Activated naive CD4-positive, alpha-beta T cell (primary cell): ENCODE data around the gene KRT82.

Source experiments
- DNase-seq, 4 experiments: peaks; one replicate each; lab custom pipeline; 2025; lab: John Stamatoyannopoulos, UW

KRT82 gene

DNA sequence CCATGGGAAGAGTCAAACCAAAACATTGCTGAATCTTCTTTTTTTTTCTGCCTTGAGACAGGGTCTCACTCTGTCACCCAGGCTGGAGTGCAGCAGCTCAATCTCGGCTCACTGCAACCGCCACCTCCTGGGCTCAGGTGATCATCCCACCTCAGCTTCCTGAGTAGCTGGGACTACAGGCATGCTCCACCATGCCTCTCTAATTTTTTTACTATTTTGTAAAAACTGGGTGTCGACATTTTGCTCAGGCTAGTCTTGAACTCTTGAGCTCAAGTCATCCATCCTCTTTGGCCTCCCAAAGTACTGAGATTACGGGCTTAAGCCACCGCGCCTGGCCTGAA is 29.5 kb upstream of the KRT82 start:
- no peak for DNase-seq

DNA sequence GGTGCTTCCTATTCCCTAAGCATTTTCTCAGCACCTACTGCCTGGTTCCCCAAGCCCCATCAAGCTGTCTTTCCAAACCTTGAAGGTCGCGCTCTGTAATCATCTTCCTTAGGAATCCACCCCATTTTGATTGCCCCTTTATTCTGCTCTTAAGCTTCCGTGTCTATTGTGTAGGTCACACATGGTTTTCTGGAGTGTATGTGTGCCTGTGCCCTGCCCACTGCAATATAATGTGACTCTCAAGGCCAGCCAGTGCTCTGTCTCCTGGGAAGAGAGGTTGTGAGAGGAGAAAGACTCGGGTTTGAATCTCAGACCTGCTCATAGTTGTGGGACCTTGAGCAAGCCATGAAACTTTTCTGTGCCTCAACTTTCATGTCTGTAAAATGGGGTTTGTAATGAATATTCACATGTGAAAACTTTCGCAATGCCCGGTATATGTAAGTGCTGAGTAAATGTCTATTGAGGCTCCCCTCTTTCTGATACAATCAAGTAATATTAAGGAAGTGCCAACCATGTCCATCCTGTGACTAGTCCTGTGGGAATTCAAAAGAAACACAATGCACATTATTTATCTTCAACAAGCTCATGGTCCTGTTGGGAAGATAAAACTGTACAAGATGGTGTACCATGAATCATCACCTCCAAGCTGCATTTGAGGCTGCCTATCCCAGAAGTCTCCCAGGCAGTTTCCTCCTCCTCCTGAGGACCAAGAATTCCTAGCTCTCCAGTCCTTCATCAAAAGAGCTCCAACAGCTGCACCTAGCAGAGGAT is 28.8 kb upstream of the KRT82 start:
- DNase-seq, result no peak

DNA sequence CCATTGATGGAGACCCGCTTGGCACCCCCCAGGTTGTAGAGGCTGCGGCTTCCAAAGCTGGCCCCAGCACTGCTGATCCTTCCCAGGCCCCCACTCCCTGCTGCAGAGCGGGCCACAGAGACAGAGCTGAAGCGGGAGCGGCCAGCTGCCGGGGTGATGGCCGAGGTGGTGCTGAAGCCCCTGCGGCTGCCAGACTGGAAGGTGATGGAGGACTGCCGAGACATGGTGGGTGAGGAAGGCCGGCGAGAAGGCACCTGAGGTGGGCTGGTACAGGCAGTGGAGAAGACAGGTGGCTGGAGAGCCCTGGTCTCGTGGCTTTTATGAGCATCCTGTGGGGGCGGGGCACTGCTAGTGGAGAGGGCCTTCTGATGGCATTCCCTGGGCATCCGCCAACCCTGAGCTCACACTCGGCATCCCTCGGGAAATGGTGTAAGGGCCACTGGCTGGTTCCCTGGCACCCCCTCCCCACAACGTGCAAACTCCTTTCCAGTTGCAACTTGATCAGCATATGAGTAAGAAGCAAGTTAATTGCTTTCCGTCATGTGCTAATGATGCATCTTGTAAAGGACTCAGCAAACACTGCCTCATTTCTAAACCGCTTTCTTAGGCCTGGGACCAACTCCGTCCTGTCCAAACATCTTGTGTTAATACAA is 28.1 kb upstream of the KRT82 start, which contains the start of gene KRT75:
Gene KRT75, minus strand, starts transcription at position 291 of the 653 bp plus-strand sequence. Its CDS starts 67 bp downstream, at position 224.
- no peak for DNase-seq

DNA sequence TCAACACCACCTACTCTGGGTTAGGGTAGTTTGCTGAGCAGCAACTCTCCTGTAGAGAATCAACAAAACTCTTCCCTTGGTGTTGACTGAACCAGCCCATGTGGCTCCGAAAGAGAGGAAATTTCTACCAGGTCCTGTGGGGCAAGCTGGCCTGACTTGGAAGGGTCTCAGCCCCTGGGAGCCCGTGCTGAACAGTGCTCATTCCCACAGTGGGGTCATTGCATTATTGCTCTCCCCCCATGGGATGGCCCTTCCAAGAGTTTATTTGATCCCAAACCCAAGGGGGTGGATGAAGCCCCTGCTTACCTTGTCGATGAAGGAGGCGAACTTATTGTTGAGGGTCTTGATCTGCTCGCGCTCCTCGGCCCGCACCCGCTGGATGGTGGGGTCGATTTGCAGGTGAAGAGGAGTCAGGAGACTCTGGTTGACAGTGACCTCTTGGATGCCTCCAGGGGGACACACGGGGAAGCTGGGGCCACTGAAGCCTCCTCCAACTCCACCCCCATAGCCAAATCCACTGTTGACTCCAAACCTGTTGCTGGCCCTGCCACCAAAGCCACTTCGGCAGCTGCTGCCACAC is 27.5 kb upstream of the KRT82 start:
- DNase-seq, result no peak

DNA sequence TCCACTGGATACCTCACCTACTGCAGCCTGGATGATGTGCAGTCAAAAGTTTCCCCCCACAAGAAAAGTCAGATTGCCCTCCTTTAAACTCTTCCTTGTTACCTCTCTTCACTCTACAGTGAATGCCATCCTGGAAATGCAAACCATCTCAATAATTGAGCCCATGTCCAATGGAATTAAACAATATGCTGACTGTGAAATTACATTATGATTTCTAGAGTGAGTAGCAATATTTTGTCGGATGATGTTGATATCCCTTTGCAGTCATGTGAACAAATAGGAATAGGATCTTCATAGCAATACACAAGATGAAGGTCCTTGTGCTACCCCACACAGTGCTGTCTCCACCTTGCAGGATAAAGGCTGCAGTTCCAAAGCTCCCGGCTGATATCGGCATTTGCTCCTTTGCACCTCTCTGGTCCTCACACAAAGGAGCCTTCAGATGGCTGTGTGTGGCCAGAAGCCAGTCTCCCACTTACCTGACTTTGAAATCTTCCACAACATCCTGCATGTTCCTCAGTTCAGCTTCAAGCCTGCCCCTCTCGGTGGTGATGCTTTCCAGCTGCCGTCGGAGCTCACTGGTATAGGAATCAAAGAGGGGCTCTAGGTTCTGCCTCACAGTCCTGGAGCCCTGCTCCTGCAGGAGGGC is 26.5 kb upstream of the KRT82 start:
- DNase-seq, result no peak

- DNase-seq, result no peak
These were observed 22.0 kb upstream of the KRT82 start for GRCh38 chr12:52428121-52428520.

- DNase-seq, result no peak
These were observed 20.9 kb upstream of the KRT82 start for GRCh38 chr12:52427083-52427482.

DNA sequence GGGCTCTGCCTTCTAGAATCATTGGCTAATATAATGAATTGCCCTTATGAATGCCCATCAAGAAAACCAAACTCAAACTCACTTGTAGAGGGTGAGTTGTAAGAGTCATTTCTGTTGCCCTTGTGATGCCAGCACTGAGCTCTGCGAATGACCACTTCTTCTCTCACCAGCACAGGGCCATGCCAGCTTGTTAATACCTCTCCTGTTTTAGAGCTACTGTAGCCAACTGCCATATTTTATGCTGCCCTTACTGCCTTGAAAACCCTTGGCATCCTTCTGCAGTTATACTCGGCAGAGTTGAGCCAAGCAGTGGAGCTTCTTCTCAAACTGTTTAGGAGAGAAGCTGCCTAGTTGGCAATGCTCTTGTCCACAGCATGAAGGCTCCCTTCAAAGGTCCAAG is 19.9 kb upstream of the KRT82 start:
- no peak for DNase-seq

DNA sequence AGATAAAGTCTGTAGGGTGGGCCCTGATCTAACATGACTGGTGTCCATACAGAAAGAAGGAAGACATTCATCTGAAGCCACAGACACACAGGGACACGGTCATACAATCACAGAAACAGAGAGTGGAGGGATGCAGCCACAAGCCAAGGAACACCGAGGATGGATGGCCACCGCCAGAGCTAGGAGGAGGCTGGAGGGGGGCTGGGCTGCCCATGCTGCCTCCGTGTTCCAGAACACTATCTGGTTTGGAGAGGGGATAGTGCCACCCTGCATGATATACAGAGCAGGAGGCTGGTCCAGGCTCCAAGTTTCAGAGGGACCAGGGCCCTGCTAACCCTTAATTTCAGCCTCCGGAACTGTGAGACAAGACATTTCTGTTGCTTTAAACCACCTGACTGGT is 19.3 kb upstream of the KRT82 start:
- DNase-seq, result no peak

- DNase-seq, result no peak
These were observed 17.7 kb upstream of the KRT82 start for GRCh38 chr12:52423661-52424500.

GRCh38 chr12:52423035-52423434 is 16.9 kb upstream of the KRT82 start:
- no peak for DNase-seq

DNA sequence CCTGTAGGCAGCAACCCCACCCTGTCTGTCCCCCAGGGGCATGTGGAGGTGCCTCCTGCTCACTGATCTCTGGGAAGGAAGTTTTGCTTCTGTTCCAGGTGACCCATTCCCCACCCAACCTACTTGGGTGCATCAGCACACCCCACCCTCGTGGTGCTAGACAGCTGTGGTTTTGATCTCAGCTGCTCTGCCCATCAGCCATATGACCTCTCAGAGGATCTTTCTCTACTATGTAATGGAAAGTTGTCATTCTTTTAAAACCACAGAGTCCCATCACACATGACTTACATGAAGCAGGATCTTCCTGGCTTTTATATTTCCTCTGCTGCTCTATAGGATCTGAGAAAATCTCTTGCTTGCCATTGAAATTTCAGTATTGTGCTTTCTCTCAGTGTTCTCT is 13.5 kb upstream of the KRT82 start:
- DNase-seq, result no peak

GRCh38 chr12:52418576-52419110 is 12.5 kb upstream of the KRT82 start:
- DNase-seq, result no peak

DNA sequence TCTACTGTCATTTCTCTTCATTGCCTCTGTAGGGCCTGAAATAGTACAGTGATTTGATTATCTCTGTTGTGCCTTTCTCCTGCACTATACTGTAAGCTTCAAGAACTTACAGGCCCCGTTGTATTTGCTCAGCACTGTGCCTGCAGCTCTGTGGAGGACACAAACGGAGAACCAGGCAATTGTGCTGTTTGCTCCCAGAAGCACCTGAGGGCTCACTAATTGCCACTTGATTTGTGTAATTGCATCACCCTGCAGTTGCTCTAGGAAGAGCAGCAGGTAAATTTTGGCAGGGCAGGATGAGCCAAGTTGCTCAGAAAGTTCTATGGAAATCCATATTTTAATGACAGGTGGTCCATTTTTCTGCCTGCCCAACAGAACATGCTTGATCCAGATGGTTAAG is 11.6 kb upstream of the KRT82 start:
- no peak for DNase-seq

GRCh38 chr12:52416795-52417194 is 10.7 kb upstream of the KRT82 start:
- no peak for DNase-seq

DNA sequence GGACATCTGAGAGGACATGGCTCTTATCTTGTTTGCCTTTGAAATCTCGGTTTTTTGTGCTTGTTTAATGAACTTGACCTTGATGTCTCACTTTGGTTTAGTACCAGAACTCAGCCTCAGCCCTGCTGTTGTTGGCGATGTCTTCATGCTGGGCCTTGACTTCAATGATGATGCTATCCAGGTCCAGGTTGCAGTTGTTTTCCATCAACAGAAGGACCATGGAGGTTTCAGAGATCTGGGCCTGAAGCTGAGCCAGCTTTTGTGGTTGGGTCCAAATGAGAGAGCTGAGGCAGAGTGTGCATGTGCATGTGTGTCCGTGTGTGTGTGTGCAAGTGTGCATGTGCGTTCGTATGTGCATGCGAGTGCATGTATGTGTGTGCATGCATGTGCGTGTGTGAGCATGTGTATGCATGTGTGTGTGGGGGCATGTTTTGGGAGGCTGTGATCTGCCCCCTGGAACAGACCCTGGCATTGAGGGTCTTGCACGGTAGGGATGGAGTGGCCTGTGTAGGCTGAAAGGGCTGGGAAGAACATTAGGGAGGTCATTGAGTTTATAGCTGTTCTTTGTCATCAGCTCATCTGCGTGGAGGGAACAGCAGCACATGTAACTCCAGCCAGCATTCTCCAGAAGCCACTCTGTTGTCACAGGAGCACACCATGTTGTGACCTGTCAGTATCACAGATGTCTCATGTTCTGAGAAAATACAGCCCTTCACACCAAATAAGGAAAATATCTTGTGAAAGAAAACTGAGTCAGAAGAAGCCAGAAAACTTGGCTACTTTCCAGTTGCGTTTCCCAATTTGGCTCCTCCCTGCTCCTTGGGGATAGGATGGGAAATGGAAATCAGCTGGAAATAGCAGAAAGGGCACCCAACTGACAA is 10.0 kb upstream of the KRT82 start:
- DNase-seq, result no peak

GRCh38 chr12:52414936-52415335 is 8.8 kb upstream of the KRT82 start:
- no peak for DNase-seq

DNA sequence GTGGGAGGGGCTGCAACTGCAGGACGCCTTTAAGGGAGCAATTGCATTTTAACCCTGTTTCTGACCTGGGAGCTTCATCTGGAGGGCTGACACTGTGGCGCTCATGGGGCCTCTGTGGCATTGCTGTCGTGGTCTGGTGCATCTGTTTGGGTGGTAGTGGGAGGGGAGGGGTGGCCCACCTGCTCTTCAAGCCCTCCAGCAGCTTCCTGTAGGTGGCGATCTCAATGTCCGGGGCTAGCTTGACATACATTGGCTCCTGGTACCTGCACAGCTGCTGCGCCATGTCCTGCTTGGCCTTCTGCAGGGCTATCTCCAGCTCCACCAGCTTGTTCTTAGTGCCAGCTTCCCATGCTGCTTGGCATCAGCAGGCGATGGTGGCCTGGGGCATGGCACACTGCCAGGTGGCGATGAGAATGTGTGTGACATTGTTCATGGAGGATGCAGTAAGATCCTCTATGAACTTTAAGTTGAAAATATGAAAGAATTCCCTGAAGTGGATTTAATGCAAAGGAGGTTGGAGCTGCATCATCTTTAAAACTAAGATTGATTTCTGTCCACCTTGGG is 7.7 kb upstream of the KRT82 start:
- no peak for DNase-seq

DNA sequence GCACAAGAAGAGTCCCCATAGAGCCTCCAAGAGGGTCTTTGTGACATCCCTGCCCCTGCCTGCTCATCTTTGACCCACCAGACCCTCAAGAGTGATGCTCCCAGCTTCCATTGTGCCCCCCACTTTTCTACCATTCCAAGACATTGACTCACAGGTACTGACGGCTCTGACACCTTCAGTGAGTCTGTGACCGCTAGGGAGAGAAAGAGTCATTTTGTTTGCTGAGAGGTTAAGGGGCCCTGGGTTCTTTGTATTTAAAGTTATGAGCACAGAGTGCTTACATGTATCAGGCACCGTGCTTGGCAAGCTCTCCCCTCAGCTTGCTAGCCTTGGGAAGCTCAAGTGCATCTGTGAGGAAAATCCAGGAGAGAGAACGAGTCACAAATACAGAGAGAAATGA is 7.1 kb upstream of the KRT82 start:
- DNase-seq, result no peak

DNA sequence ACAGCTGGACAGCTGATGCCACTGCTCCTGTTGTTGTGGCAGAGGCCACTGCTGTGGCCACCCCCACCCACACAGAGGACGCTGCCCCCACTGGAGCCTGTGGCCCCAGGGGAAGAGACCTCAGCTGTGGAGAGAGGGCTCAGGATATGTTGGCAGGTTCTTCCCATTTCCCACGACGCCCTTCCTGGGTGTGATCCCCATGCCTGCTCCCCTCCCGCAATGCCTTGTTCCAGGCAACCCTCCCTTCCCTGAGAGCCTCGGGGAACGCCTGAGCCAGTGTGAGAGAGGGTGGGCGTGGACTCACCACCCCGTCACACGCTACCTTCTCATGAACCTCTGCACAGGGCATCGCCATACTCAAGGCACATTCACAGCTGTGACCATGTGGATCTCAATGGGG is 5.7 kb upstream of the KRT82 start:
- DNase-seq, result no peak
